Activated CD4-positive, alpha-beta T cell treated with anti-CD3 and anti-CD28 coated beads, Interleukin-2, amount 10 ng/mL, durations not matched to agents 24 days and 14 days (primary cell): ENCODE data around the gene GPHN. TPM values are rescaled to one million over a fixed set of nuclear protein-coding genes. Genes with fewer than 3 reads are reported as not detected.

Experiments used
- DNase-seq: peaks from one replicate; pipeline ENCODE4 v3.0.0; 2022
- H3K27ac Mint-ChIP-seq: one replicate; pipeline ENCODE4 v1.8.0; 2022; ENCODE audit warnings: mild to moderate bottlenecking, mixed read lengths
- H3K27me3 Mint-ChIP-seq: one replicate; pipeline ENCODE4 v1.8.0; 2022; ENCODE audit warnings: mixed read lengths
- H3K36me3 Mint-ChIP-seq: one replicate; pipeline ENCODE4 v1.8.0; 2022; ENCODE audit warnings: low read depth, mild to moderate bottlenecking, mixed read lengths
- H3K4me1 Mint-ChIP-seq: one replicate; pipeline ENCODE4 v1.8.0; 2021; ENCODE audit warnings: mixed read lengths
- H3K4me3 Mint-ChIP-seq: one replicate; pipeline ENCODE4 v1.8.0; 2022; ENCODE audit warnings: mild to moderate bottlenecking, moderate library complexity, mixed read lengths
- H3K9me3 Mint-ChIP-seq: one replicate; pipeline ENCODE4 v1.8.0; 2021; ENCODE audit warnings: mixed read lengths
- intact Hi-C: fragments of 100-400 bp; cut with micrococcal nuclease; formaldehyde crosslinking; loops from one replicate; pipeline ENCODE4 v1.15.1; 2023
- total RNA-seq: library from RNA; stranded (reverse); gene quantifications from 2 replicates; pipeline ENCODE4 v1.2.3, GENCODE V29; 2022

Gene GPHN
- 44.4 and 46.8 TPM in 2 replicates for total RNA-seq

DNA sequence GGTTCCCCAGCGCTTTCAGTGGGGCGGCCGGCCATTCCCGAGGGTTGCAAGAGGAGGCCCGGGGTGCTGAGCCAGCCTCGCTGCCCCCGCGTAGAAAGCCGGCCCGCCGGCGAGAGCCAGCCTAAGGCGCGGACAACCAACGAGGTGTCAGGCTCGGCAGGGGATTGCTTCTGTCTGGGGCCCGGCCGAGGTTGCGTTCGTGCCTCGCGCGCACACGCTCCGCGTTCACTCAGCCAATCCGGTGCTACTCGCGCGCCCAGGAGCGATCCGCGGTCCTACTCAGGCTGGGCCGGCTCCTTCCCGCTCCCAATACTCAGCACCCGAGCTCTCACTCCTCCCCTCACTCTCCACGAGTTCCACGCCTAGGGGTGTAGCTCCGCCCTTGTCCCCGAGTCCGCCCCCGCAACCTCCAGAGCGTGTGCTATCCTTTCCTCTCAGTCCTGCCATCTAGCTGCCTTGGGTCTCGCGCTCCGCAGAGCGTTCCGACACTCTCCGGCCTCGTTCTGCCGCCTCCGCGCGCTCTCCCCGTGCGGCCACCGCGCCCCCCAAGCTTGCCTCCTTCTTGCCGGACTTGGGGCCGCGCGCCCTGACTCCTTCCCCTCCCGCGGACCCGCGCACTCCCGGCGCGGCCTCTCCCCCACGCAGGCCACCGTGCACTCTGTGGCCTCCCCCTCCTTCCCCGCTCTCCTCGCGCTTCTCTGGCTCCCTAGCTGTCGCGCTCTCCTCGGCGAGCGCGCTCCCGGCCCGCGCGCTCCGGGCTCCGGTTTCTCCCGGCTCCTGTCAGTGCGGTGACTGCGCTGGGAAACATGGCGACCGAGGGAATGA is at the start of gene GPHN:
Gene GPHN (plus strand): TSS at position 426 of the 825 bp plus-strand sequence.
- intact Hi-C loops, result loop anchor here (1.0 to 5.0 kb wide), 6 partner anchors 104 to 1309 kb away; partner anchors contain the start of genes ATP6V1D, FUT8, PALS1 and RAD51B
- Mint-ChIP-seq H3K9me3 (no peaks in the 10 kb centered on the region), H3K4me1 (peaks cover 24% of the 10 kb centered on the region), H3K27ac (peak within 1 kb of the TSS; percentile 96), H3K4me3 (peak within 1 kb of the TSS; percentile 89), H3K36me3 (peaks cover under 1% of the 10 kb centered on the region), H3K27me3 (peaks cover 20% of the 10 kb centered on the region)
- peak; percentile 97 for DNase-seq

DNA sequence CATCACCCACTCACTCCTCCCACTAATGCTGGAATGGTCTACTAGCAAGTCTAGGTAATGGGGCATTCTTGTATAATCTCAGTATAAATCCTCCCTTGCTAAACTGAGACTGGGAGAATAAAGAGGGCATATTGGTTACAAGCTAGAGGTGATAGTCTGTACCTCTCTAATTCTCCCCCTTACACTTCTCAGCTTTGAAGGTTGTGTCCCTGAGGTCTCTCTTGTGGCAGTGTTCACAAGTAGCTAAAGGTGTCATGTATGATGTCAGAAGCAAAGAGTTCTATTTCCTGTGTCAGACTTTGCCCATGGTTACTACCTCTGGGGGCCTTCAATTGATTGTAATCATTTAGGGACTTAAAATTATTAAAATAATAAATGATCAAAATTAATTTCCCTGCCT is 48.3 kb upstream of the GPHN start:
- DNase-seq, result no peak
- Mint-ChIP-seq H3K27me3 (no peaks in the 10 kb centered on the region), H3K27ac (no peak overlapping the region), H3K36me3 (no peaks in the 10 kb centered on the region), H3K4me1 (no peaks in the 10 kb centered on the region), H3K9me3 (peaks cover 8% of the 10 kb centered on the region), H3K4me3 (no peak overlapping the region)
- intact Hi-C loops, result no loop called here

DNA sequence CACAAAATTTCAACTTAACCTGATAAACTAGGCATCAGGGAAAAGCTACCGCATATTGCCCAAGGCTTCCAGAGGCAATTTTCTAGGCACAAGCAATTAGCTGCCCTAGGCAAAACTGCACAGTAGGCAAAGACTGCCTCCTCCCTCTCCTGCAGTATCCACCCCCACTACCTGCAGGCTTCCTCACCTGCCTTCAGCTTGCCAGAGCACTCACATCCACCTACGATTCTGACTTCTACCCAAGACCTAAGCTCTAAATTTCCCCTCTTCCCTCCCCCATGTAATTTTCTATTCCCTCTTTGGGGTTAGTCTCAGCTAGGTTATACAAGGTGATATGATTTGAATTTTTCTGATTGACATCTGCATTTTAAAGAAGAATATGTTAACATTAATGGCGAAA is 43.7 kb upstream of the GPHN start:
- no peaks in the 10 kb centered on the region for H3K27me3 Mint-ChIP-seq

DNA sequence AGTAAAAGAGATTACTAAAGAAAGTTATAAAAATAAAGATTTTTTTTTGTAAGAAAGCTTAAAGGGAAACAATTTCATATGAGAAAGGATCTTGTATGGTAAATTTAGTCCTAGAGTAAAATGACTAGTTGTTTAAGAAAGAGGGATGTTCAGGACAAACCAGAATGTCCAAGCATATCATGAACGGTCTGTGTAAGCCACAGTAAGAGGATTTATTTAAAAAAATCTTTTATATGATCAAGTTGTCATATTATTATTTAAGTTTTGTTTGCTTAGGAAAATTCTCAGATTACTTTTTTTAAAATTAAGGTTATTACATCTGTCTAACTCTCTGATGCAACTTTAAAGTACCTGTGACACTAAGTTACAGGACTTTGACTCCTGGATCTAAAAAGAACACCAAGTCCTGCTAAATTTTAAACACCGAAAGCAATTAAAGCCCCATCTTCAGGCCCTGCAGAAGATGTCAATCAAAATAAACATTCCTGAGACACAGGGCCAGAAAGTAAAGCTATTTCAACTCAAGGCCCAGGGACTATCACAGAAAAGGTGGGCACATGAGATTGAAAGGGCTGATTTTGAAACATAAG is 39.1 kb upstream of the GPHN start:
- intact Hi-C loops, result no loop called here
- H3K36me3 Mint-ChIP-seq, result no peaks in the 10 kb centered on the region
- no peak overlapping the region for H3K4me3 Mint-ChIP-seq
- no peak for DNase-seq
- H3K4me1 Mint-ChIP-seq, result no peaks in the 10 kb centered on the region
- H3K9me3 Mint-ChIP-seq, result peaks cover 6% of the 10 kb centered on the region
- no peaks in the 10 kb centered on the region for H3K27me3 Mint-ChIP-seq
- no peak overlapping the region for H3K27ac Mint-ChIP-seq

More for the DNA sequence above, 43.7 kb upstream of the GPHN start:
- Mint-ChIP-seq H3K36me3 (no peaks in the 10 kb centered on the region), H3K9me3 (no peaks in the 10 kb centered on the region), H3K4me3 (no peak overlapping the region), H3K27ac (no peak overlapping the region), H3K4me1 (no peaks in the 10 kb centered on the region)
- DNase-seq, result no peak
- intact Hi-C loops, result no loop called here

DNA sequence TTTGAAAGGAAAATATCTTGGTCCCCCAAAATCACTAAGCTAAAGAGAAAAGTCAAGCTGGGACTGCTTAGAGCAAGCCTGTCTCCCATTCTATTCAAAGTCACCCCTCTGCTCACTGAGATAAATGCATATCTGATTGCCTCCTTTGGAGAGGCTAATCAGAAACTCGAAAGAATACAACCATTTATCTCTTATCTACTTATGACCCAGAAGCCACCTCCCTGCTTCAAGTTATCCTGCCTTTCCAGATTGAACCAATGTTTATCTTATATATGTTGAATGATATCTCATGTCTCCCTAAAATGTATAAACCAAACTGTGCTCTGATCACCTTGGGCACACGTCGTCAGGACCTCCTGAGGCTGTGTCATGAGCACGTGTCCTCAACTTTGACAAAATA is 36.4 kb upstream of the GPHN start:
- no peaks in the 10 kb centered on the region for H3K27me3 Mint-ChIP-seq
- intact Hi-C loops, result no loop called here
- no peak overlapping the region for H3K27ac Mint-ChIP-seq
- peaks cover 6% of the 10 kb centered on the region for H3K9me3 Mint-ChIP-seq
- no peak for DNase-seq
- H3K36me3 Mint-ChIP-seq, result no peaks in the 10 kb centered on the region
- no peak overlapping the region for H3K4me3 Mint-ChIP-seq
- H3K4me1 Mint-ChIP-seq, result no peaks in the 10 kb centered on the region

DNA sequence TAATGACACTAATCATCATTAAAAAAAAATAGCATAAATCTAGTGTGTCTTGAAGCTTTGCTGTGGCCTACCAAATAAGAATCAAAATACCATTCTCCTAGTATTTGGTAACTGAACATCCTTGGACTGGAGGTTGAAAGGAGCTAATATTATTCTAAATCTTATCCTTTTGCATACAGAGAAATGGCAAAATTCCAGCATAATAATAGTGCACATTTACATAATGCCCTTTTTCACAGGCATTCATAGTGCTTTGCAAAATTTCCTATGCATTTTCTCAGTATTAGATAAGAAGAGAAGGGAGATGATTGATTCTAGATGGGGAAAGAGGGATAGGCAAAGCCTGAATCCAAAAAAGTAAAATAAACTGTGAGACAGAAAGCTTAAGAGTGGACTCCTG is 35.7 kb upstream of the GPHN start:
- H3K4me1 Mint-ChIP-seq, result no peaks in the 10 kb centered on the region
- no peaks in the 10 kb centered on the region for H3K27me3 Mint-ChIP-seq
- intact Hi-C loops, result no loop called here
- no peak overlapping the region for H3K27ac Mint-ChIP-seq
- H3K9me3 Mint-ChIP-seq, result peaks cover 6% of the 10 kb centered on the region
- DNase-seq, result no peak
- no peak overlapping the region for H3K4me3 Mint-ChIP-seq
- H3K36me3 Mint-ChIP-seq, result no peaks in the 10 kb centered on the region

DNA sequence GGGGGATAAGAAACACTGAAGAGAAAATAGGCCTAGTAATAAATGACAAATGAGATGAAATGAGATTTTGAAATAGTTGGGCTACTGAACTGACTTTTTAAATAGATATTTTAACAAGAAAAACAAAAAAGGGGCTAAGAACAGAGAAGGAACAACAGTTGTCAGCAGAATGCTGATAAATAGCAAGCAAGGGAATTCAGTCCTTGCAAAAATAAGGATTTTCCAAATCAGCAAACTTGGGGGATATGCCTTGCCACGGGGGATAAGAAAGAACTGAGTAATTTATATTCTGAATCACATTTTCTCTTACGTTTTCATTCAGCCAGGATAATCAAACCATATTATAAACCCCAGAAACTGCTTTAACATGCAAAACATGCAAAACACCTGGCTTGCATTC is 34.7 kb upstream of the GPHN start:
- DNase-seq, result no peak
- no peak overlapping the region for H3K4me3 Mint-ChIP-seq
- H3K27ac Mint-ChIP-seq, result no peak overlapping the region
- peaks cover 6% of the 10 kb centered on the region for H3K9me3 Mint-ChIP-seq
- H3K36me3 Mint-ChIP-seq, result no peaks in the 10 kb centered on the region
- H3K4me1 Mint-ChIP-seq, result no peaks in the 10 kb centered on the region
- no peaks in the 10 kb centered on the region for H3K27me3 Mint-ChIP-seq
- intact Hi-C loops, result no loop called here

DNA sequence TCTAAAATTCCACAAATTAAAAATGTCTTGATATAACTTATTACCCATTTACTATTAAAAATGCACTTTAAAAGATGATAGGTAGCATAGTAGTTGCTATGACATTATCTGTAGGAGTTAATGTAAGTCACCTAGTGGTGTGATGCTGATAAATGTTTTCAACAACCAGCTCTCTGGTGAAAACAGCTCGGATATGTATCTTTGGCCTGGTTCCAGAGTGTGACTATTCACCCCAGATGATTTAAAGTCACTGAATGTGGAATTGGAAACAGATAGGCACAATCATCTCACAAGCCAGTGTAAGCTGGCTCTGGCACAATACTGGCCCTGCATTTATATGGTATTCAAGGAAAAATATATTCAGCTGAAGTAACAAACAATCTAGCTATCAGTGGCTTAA is 31.0 kb upstream of the GPHN start:
- no peak overlapping the region for H3K27ac Mint-ChIP-seq
- intact Hi-C loops, result no loop called here
- H3K4me1 Mint-ChIP-seq, result no peaks in the 10 kb centered on the region
- H3K36me3 Mint-ChIP-seq, result no peaks in the 10 kb centered on the region
- H3K4me3 Mint-ChIP-seq, result no peak overlapping the region
- peaks cover 6% of the 10 kb centered on the region for H3K9me3 Mint-ChIP-seq
- no peaks in the 10 kb centered on the region for H3K27me3 Mint-ChIP-seq
- DNase-seq, result no peak

DNA sequence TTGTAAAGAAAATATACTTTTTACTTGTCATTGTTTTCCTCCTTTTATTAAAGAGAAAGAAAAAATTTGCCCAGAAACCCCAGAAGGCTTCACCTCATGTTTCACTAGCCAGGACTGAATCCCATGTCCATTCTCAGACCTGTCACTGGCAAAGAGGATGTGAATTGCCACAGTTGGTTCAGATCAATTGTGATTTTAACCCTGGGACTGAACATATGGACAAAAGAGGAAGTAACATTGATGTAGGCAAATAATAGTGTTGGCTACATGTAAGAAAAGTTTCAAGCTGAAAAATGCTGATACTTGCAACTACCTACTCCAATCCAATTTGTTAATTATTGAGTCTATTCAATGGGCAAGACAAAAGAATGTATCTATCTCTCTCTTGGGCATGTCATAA is 30.4 kb upstream of the GPHN start:
- Mint-ChIP-seq H3K27me3 (no peaks in the 10 kb centered on the region), H3K4me1 (no peaks in the 10 kb centered on the region), H3K9me3 (peaks cover 6% of the 10 kb centered on the region), H3K4me3 (no peak overlapping the region), H3K27ac (no peak overlapping the region), H3K36me3 (no peaks in the 10 kb centered on the region)
- no peak for DNase-seq
- intact Hi-C loops, result no loop called here

DNA sequence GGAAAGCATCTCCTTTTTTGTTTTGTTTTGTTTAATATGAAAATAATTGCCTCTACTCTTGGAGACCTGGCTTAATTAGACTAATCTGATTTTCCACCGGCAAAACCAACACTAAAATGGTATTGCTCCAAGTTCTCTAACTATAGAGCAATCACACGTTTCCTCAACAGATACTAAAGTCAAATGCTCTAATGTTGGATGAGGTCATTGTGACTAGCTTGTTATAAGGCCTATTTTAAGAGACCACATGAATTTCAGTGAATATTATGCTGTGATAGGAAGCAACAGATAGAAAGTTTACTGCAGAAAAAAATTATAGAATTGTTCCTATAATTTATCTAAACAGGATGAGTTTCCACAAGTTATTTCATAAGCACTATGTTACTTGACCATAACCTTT is 25.1 kb upstream of the GPHN start:
- Mint-ChIP-seq H3K36me3 (no peaks in the 10 kb centered on the region), H3K4me3 (no peak overlapping the region), H3K27me3 (peaks cover under 1% of the 10 kb centered on the region), H3K27ac (no peak overlapping the region), H3K9me3 (no peaks in the 10 kb centered on the region), H3K4me1 (no peaks in the 10 kb centered on the region)
- intact Hi-C loops, result no loop called here
- DNase-seq, result no peak

DNA sequence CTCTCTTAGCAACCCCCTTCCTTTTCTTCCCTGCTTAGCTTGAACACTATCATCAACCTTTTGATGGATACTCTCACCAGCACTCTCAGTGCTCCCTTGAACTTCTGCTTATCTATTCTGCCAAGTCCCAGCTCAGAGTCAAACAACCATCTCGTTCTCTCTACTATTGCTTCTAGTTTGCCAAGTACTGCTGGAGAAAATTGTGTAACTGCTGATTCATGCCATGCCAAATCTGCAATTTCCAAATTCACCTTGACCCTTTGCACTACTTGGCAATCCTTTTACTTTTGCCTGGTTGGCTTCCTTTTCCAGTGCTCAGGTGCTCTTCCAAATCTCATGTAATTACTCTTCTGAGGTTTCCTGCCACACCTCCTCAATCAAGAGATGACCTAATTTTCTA is 24.6 kb upstream of the GPHN start:
- Mint-ChIP-seq H3K4me3 (no peak overlapping the region), H3K27me3 (peaks cover 2% of the 10 kb centered on the region), H3K27ac (no peak overlapping the region), H3K36me3 (no peaks in the 10 kb centered on the region), H3K9me3 (no peaks in the 10 kb centered on the region), H3K4me1 (no peaks in the 10 kb centered on the region)
- DNase-seq, result no peak
- intact Hi-C loops, result no loop called here

DNA sequence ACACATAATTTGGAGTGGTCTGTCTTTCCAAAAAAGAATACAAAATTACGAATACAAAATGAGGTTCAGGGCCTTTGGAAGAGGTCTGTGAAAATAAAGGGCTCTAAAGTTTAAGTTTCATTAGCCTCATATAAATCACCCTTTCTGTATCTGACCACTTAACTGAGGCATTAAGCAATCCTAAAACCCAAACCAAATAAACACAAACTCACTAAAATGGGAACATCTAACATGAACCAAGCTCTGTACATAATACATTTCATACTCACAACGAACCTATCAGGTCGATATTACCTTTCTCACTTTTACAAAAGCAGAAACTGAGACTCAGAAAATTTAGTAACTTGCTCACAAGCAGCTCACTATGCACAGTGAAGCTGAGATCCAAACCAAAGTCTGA is 22.9 kb upstream of the GPHN start:
- H3K27me3 Mint-ChIP-seq, result peaks cover 4% of the 10 kb centered on the region
- no peak overlapping the region for H3K27ac Mint-ChIP-seq
- intact Hi-C loops, result no loop called here
- DNase-seq, result no peak
- no peaks in the 10 kb centered on the region for H3K9me3 Mint-ChIP-seq
- no peak overlapping the region for H3K4me3 Mint-ChIP-seq
- H3K4me1 Mint-ChIP-seq, result no peaks in the 10 kb centered on the region
- H3K36me3 Mint-ChIP-seq, result no peaks in the 10 kb centered on the region

DNA sequence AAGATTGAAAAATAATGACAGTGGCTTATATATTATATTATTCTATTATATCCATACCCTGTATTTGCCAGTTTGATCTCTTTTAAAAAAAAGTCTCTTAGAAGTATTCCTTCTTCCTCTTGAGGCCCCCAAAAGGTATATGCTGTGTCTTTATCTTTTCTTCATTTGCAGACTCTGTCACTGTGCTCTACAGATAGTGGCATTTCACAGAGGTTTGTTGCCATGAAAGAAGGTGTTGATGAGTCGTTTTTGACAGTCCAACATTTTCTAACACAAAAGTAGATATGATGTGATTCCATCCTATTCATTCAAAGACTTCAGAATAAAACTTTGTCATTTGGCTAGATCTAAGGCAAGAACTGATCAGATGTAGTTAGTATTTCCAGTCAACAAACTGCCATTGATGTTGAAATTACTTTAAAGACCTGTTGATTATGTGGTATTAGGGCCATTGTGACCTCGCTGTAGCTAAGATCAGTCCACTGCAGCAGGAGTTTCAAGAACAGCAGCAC is 22.0 kb upstream of the GPHN start, which contains the start of gene CCDC196:
Gene CCDC196 (plus strand): TSS at position 462 of the 512 bp plus-strand sequence. CDS start 132 bp downstream, outside the sequence.
- H3K4me1 Mint-ChIP-seq, result no peaks in the 10 kb centered on the region
- H3K27ac Mint-ChIP-seq, result no peak within 1 kb of the TSS
- H3K27me3 Mint-ChIP-seq, result peaks cover 4% of the 10 kb centered on the region
- H3K36me3 Mint-ChIP-seq, result no peaks in the 10 kb centered on the region
- DNase-seq, result no peak
- no peak within 1 kb of the TSS for H3K4me3 Mint-ChIP-seq
- H3K9me3 Mint-ChIP-seq, result no peaks in the 10 kb centered on the region
- intact Hi-C loops, result no loop called here

DNA sequence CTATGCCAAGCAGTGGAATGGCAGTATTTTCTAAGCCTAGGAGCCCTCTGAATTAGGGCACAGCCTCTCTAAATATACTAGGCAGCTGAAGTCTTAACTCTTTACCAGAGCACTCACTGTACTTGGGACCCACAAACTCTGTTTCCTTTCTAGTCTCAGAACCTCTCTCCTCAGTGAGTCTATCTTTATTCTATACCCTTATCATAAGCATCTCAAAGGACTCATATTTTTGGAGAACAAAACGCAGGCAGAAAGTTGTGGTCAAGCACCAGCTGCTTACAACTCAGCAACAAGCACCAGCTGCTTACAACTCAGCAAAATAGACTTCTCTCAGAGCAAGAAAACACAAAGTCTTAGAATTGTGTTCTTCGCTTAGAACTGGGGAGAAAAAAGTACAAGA is 20.8 kb upstream of the GPHN start:
- H3K36me3 Mint-ChIP-seq, result no peaks in the 10 kb centered on the region
- H3K27me3 Mint-ChIP-seq, result peaks cover 4% of the 10 kb centered on the region

More for the DNA sequence above, 20.8 kb upstream of the GPHN start:
- no peak overlapping the region for H3K27ac Mint-ChIP-seq
- no peak overlapping the region for H3K4me3 Mint-ChIP-seq
- DNase-seq, result no peak
- no peaks in the 10 kb centered on the region for H3K4me1 Mint-ChIP-seq
- H3K9me3 Mint-ChIP-seq, result no peaks in the 10 kb centered on the region
- intact Hi-C loops, result no loop called here
